Fibroblast of gingiva (primary cell): Measurements from ENCODE around the gene FGFR4.

Source experiments
- DNase-seq: peaks from one replicate; pipeline ENCODE4 v3.0.0-alpha.2; 2011; ENCODE audit warnings: low read depth

Gene FGFR4

GRCh38 chr5:177085985-177086653 is 596 bp upstream of the FGFR4 start:
- no peak for DNase-seq

- DNase-seq: no peak
These were observed 787 bp downstream of the FGFR4 start for GRCh38 chr5:177087398-177088005.

- DNase-seq: peak; percentile 18
These were observed 2.4 kb downstream of the FGFR4 start for GRCh38 chr5:177089127-177089526.

- no peak for DNase-seq
These were observed 3.3 kb downstream of the FGFR4 start for GRCh38 chr5:177089825-177090641.

- no peak for DNase-seq
These were observed 4.1 kb downstream of the FGFR4 start for GRCh38 chr5:177090813-177091212.

DNA sequence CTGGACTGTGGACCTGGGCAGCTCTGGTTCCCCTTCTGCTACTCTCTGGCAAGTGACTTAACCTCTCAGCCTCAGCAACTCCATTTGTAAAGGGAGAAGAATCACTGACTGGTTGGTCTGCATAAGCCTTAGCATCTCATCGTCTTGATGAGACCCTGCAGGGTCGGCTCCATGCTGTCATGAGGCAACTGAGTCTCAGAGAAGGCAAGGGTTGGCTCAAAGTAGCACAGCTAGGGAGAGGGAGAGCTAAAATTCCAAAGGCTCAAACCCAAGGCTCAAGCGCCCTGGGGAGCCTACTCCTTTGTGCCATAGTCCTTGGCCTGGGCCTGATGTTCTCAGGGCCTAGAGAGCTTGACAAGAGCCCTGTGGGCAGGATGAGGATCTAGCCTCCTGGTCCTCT is 4.5 kb downstream of the FGFR4 start:
- DNase-seq: no peak

DNA sequence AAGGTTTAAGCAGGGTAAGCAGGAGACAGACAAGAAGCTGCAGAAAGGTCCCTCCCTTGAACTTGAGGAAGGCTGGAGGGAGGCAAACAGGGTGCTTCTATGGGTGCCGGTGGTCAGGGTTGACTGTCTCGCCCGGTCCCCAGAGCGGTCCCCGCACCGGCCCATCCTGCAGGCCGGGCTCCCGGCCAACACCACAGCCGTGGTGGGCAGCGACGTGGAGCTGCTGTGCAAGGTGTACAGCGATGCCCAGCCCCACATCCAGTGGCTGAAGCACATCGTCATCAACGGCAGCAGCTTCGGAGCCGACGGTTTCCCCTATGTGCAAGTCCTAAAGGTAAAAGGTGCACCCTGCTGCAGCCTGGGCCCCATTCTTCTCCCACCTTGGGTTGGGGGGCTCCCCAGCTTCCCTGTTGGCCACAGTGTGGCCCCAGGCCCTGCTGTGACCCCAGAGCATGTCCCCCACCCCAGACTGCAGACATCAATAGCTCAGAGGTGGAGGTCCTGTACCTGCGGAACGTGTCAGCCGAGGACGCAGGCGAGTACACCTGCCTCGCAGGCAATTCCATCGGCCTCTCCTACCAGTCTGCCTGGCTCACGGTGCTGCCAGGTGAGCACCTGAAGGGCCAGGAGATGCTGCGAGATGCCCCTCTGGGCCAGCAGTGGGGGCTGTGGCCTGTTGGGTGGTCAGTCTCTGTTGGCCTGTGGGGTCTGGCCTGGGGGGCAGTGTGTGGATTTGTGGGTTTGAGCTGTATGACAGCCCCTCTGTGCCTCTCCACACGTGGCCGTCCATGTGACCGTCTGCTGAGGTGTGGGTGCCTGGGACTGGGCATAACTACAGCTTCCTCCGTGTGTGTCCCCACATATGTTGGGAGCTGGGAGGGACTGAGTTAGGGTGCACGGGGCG is 5.7 kb downstream of the FGFR4 start:
- no peak for DNase-seq

DNA sequence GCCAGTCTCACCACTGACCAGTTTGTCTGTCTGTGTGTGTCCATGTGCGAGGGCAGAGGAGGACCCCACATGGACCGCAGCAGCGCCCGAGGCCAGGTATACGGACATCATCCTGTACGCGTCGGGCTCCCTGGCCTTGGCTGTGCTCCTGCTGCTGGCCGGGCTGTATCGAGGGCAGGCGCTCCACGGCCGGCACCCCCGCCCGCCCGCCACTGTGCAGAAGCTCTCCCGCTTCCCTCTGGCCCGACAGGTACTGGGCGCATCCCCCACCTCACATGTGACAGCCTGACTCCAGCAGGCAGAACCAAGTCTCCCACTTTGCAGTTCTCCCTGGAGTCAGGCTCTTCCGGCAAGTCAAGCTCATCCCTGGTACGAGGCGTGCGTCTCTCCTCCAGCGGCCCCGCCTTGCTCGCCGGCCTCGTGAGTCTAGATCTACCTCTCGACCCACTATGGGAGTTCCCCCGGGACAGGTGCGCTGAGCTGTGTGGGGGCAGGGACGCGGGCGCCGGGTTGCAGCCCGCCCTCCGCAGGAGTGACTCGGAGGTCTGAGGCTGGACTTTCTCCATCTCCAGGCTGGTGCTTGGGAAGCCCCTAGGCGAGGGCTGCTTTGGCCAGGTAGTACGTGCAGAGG is 6.5 kb downstream of the FGFR4 start:
- no peak for DNase-seq

DNA sequence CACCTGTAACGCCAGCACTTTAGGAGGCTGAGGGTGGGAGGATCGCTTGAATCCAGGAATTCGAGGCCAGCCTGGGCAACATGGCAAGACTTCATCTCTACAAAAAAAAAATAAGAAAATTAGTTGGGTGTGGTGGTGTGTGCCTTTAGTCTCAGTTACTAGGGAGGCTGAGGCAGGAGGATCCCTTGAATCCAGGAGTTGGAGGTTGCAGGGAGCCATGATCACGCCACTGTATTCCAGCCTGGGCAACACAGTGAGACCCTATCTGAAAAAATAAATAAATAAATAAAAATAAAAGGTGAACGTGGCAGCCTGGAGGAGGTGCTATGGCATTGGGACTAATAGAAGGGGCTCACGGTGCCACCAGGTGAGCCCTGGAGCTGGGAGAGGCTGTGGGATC is 7.1 kb downstream of the FGFR4 start:
- no peak for DNase-seq

DNA sequence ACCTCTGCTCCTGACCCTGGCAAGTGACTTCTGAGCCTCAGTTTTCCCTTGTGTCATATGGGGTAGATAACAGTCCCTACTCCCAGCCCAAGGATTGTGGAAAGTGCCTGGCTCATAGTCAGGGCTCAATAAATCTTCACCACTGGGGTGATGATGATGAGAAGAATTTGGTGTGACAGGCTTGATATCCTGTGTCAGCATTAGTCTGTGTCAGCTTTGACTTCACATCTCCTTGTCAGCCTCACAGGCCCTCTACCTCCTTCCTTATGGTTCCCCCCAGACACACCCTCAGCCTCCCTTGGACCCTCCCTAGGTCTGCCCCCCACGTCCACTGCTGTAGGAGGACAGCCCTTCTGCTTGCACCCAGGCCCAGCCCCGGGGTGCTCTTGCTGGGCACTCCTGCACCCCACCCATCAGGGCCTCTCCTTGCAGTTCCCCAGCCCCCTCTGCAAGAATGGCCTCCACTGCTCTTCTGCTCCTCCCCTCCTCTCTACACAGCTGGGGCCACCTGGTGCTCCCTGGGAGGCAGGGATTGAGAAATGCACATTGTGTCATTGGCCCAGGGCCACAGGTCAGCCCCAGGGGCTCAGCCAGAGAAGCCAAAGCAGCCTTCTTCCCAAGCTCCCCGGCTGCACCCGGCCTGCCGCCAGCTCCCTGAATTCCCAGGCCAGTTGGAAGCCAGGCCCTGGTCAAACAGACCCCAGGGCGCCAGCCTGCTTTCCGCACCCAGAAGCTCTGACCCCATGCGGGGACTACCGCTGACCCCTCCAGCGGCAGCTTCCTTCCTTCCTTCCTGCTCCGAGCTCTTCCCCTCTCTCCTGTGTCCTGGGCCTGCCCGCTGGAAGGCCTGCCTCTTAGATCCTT is 7.7 kb downstream of the FGFR4 start:
- DNase-seq: peak; percentile 70

DNA sequence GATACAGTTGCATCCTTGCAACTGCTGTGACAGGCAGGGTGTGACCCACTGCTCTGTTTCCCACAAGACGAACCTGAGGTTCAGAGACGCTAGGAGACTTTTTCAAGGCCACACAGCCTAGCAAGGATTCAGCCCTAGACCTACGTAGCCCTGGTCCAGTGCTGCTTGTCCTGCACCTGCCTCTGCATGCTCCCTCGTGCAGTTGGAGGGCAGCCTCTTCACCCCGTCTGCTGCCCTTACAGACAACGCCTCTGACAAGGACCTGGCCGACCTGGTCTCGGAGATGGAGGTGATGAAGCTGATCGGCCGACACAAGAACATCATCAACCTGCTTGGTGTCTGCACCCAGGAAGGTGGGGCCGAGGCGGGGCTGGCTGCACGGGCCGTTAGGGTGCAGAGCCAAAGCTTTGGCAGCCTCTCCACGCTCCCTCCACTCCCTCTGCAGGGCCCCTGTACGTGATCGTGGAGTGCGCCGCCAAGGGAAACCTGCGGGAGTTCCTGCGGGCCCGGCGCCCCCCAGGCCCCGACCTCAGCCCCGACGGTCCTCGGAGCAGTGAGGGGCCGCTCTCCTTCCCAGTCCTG is 8.5 kb downstream of the FGFR4 start:
- DNase-seq: no peak

- DNase-seq: no peak
These were observed 9.7 kb downstream of the FGFR4 start for GRCh38 chr5:177096162-177097015.

DNA sequence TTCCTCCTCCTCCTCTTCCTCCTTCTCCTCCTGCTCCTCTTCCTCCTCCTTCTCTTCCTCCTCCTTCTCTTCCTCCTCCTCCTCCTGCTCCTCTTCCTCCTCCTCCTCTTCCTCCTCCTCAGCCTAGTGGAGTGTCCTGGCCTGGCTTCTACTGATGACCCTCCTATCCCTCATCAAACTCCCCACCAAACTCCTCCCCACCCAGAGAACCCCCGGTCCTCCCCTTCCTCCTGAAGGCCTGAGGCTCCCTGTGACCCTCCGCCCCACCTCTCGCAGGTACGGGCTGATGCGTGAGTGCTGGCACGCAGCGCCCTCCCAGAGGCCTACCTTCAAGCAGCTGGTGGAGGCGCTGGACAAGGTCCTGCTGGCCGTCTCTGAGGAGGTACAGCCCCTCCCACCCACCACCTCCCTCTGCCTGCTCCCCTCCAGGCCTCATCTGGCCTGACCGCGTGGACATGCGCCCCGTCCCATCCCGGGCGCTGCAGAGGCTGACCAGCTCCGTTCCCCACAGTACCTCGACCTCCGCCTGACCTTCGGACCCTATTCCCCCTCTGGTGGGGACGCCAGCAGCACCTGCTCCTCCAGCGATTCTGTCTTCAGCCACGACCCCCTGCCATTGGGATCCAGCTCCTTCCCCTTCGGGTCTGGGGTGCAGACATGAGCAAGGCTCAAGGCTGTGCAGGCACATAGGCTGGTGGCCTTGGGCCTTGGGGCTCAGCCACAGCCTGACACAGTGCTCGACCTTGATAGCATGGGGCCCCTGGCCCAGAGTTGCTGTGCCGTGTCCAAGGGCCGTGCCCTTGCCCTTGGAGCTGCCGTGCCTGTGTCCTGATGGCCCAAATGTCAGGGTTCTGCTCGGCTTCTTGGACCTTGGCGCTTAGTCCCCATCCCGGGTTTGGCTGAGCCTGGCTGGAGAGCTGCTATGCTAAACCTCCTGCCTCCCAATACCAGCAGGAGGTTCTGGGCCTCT is 10.6 kb downstream of the FGFR4 start:
- DNase-seq: no peak

DNA sequence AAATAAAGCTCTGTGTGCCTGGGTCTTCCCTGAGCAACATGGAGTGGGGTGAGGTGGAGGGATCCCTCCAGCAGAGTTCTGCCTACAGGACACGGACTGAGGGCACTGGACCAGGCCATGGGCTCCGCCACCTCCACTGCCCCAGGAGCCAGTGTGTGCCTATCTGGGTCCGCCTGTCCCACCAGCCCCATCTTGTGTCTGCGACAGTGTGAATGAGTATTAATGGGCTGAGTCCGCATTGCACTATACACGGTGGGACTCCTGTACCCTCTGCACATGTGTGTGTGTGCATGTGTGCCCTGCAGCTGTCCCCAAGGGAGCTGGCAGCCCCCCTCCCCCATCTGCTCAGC is 11.4 kb downstream of the FGFR4 start:
- DNase-seq: no peak

- no peak for DNase-seq
These were observed 11.9 kb downstream of the FGFR4 start for GRCh38 chr5:177098470-177099141.

- no peak for DNase-seq
These were observed 12.8 kb downstream of the FGFR4 start for GRCh38 chr5:177099422-177100093.

GRCh38 chr5:177100714-177101121 is 14.0 kb downstream of the FGFR4 start:
- no peak for DNase-seq
